Activated CD8-positive, alpha-beta memory T cell treated with anti-CD3 and anti-CD28 coated beads, Interleukin-2, amount 50 U/mL, for 1 hour (primary cell): ENCODE measurements around the gene SNX13.

Source experiments
- DNase-seq: peaks from one replicate; pipeline ENCODE4 v3.0.0-alpha.2; 2020; ENCODE audit errors: extremely low read depth

SNX13 gene

DNA sequence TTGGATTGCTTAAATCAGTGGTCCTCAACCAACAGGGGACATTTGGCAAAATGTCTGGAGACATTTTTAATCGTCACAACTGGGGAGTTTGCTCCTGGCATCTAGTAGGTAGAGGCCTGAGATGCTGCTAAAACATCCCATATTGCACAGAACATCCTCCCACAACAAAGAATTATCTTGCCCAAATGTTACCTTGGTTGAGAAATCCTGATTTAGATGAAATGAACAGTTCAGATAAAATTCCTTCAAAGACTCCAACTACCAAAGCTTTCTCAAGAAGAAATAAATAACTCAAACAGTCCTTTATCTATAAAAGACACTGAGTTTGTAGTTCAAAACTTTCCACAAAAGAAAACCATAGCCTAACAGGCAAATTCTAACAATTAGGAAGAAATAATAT lies 160.9 kb downstream of the SNX13 start:
- DNase-seq = no peak

GRCh38 chr7:17774716-17775288 lies 165.5 kb downstream of the SNX13 start:
- DNase-seq = no peak

- DNase-seq = no peak
Observed at GRCh38 chr7:17774248-17774647, 166.0 kb downstream of the SNX13 start.

- no peak for DNase-seq
Observed at GRCh38 chr7:17773289-17773626, 167.0 kb downstream of the SNX13 start.

- no peak for DNase-seq
Observed at GRCh38 chr7:17772581-17773288, 167.6 kb downstream of the SNX13 start.

DNA sequence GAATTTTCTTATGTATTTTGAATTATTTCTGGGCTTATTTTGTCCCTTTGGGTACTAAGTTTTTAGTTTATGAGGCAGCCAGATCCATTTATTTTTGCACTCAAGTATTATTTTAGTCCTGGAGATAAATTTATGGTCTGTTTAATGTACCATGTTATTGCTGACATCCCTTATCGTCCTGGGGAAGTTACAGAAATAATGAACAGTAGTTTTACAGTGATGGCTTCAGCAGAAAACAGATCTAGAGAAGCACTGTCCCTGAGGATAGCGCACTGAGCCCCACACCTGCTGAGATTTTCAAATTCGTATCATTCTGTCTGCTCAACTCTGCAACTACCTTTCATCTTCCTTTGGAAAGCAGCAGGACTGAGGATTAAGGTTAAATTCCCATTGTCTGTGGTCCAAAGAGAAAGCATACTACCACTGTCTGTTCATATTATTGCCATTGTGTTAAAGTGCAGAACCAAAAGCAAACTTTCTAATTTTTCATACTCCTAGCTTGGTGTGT lies 168.3 kb downstream of the SNX13 start:
- DNase-seq = no peak

GRCh38 chr7:17770710-17771375 lies 169.5 kb downstream of the SNX13 start:
- no peak for DNase-seq

DNA sequence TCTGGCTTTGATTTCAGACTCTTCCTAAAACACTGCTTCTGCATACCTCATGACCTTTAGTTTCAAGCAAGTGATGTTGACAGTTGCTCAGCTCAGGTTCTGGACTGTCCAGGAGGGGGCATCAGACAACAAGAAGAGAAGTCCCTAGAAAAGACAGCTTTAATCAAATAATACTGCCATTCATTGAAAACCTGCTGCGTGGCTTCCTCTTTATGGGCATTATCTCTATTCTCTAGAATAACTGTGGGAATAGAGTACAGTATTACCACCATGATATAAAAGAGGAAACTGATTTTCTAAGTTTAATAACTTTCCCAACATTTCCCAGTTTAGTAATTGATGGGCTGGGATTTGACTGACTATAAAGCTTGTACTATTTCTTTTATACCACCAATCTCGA lies 170.4 kb downstream of the SNX13 start:
- peak; percentile 0 for DNase-seq

DNA sequence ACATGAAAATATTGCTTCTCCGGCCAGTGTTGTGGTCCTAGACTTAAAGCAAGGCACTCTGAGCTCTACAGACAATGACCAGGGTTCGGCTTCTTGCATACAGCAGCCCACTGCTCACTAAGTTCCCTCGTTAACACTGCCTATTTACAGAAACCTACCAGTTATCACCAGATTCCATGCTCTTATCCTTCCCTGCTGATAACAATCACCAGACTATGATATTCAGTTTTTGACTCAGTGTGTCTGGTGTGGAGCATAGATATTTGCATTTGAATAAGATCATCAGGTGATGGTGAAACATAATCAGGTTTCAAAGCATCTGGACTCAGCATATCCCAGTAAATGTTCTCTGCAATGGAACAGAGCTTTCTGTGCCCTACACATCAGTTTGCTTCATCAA lies 182.3 kb downstream of the SNX13 start:
- no peak for DNase-seq

DNA sequence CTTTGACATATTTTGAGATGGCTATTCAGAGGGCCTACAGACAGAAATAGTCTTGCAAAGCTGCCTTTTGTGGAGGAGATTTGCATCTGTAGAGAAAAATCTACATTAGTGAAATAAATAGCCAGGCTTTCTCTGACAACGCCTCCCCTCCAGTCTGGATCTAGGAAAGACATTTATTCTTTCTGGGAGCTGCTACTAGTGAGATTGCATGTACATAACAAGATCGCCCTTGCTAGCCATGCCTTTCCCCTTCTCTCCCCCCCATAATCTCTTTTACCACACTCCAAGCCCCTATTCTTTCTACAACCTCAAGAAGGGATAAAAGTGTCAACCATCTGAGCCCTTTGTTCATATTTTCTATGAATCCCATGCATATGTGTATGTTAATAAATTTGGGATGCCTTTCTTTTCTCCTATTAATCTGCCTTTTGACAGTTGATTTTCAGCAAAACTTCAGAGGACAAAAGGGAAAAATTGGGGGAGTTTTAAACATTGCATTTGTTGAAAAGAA lies 194.2 kb downstream of the SNX13 start:
- no peak for DNase-seq

DNA sequence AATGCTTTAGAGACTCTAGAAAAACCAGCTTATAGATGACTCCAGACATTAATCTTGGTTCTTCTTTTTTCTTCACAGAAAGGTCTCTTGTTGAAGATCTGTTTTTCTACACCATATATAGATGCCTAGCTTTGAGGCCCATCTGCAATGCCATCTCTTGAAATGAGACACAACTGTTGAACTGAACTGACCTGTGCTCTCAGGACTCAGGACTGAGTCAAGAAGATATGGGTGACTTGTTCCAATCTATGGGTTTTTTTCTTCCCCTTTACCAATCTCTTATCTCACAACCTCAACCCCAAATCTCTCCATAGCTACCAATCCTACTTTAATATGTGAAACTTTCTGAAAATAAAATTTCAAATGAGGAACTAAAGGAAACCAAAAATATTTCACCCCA lies 194.7 kb downstream of the SNX13 start:
- DNase-seq = no peak

DNA sequence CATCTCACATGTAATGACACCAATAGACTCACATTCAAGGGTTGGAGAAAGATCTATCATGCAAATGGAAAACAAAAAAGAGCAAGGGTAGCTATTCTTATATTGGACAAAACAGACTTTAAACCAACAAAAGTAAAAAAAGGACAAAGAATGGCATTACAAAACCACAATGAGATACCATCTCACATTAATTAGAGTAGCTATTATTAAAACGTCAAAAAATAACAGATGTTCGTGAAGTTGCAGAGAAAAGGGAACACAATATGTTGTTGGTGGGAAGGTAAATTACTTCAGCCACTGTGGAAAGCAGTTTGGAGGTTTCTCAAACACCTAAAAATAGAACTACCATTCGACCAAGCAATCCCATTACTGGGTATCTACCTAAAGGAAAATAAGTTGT lies 197.0 kb downstream of the SNX13 start:
- DNase-seq = no peak

DNA sequence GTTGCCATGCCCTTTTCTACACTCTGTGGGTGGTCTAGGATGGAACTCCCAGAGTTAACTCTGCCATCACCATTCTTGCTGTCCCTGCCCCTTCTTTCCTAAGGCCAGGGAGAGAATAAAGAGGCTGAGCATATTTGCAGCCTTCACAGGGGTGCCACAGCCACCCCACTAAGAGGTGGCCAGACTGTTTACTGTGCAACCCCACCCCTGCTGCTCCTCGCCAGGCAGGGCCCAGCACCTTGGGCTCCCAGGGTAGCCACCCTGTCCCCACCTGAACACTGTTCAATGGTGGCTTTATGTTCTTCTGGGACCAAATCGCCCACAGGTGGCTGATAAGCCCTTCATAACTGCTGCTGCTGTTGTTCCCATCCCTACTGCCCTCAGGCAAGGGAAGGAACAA lies 198.9 kb downstream of the SNX13 start:
- DNase-seq = no peak
